Measurements from ENCODE around the gene DIPK1B. TPM values are rescaled to one million over a fixed set of nuclear protein-coding genes. Genes with fewer than 3 reads are reported as not detected.

Gene DIPK1B
- total and polyA plus RNA-seq, 10 of the 15 experiments (the other 5 are each of a cell fraction or from before 2014, with no cell fraction given) = 0.08 to 0.28 (median 0.13) TPM; not detected in 3

- TF ChIP-seq, protein P1, sequence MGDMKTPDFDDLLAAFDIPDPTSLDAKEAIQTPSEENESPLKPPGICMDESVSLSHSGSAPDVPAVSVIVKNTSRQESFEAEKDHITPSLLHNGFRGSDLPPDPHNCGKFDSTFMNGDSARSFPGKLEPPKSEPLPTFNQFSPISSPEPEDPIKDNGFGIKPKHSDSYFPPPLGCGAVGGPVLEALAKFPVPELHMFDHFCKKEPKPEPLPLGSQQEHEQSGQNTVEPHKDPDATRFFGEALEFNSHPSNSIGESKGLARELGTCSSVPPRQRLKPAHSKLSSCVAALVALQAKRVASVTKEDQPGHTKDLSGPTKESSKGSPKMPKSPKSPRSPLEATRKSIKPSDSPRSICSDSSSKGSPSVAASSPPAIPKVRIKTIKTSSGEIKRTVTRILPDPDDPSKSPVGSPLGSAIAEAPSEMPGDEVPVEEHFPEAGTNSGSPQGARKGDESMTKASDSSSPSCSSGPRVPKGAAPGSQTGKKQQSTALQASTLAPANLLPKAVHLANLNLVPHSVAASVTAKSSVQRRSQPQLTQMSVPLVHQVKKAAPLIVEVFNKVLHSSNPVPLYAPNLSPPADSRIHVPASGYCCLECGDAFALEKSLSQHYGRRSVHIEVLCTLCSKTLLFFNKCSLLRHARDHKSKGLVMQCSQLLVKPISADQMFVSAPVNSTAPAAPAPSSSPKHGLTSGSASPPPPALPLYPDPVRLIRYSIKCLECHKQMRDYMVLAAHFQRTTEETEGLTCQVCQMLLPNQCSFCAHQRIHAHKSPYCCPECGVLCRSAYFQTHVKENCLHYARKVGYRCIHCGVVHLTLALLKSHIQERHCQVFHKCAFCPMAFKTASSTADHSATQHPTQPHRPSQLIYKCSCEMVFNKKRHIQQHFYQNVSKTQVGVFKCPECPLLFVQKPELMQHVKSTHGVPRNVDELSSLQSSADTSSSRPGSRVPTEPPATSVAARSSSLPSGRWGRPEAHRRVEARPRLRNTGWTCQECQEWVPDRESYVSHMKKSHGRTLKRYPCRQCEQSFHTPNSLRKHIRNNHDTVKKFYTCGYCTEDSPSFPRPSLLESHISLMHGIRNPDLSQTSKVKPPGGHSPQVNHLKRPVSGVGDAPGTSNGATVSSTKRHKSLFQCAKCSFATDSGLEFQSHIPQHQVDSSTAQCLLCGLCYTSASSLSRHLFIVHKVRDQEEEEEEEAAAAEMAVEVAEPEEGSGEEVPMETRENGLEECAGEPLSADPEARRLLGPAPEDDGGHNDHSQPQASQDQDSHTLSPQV (IDR thresholded peaks at IDR 0.05) = no peak
- TF ChIP-seq CBX3 (IDR thresholded peaks at IDR 0.05; ENCODE audit: borderline replicate concordance, low read depth) = no peak
These were observed 43.2 kb upstream of the DIPK1B start (continued) for GRCh38 chr9:136668983-136669790.

- WGBS (ENCODE audit: insufficient coverage, insufficient replicate concordance, low lambda C conversion rate, missing lambda C conversion rate) = 25% methylated on average over 21 of the region's 23 CpGs
- ChIA-PET RAD21 (ENCODE audit: unreplicated experiment) (no interaction called here), POLR2A (no interaction called here), SMC1A (ENCODE audit: uncharacterized antibody, unreplicated experiment) (no interaction called here), CTCF (interaction anchor here (0.6 kb wide), 1 partner anchor 33 kb away, joined by 3 read pairs; no protein-coding TSS in a partner anchor)
- H3K79me2 ChIP-seq (ENCODE audit: control insufficient read depth, insufficient read depth, low read length) = no peaks in the 10 kb centered on the region
- in situ Hi-C loops (cut with MboI) (no loop called here), intact Hi-C loops (cut with micrococcal nuclease; ENCODE audit: unreplicated experiment) (no loop called here)
- H3K9ac ChIP-seq (ENCODE audit: control insufficient read depth, insufficient read depth, low read length) = no peak overlapping the region
- peaks cover 0 to 2% of the 10 kb centered on the region in 2 experiments; a peak in 3 of 4 replicates for H3K27me3 ChIP-seq (replicated peaks in 1 of 2; ENCODE audit: control insufficient read depth in 2 of 2, insufficient read depth in 2 of 2, low read length in 1 of 2)
- H4K20me1 ChIP-seq (ENCODE audit: control insufficient read depth, insufficient read depth) = no peaks in the 10 kb centered on the region
- DNase-seq (ENCODE audit: low read depth, low spot score) = no peak
- H3K36me3 ChIP-seq (ENCODE audit: control insufficient read depth in 2 of 2, insufficient read depth in 2 of 2, low read length in 1 of 2) = no peaks in the 10 kb centered on the region; a peak in 1 of 4 replicates
- FAIRE-seq = no peak
- H3K4me2 ChIP-seq (ENCODE audit: control insufficient read depth, insufficient read depth) = no peak overlapping the region
- no peaks in the 10 kb centered on the region for H3K9me3 ChIP-seq (replicated peaks; ENCODE audit: control insufficient read depth, insufficient read depth, low read length)
- ATAC-seq = no peak
- no peak overlapping the region for H2AFZ ChIP-seq (ENCODE audit: control insufficient read depth, low read depth, low read length)
- H3K27ac ChIP-seq (ENCODE audit: control insufficient read depth, insufficient read depth) = no peak overlapping the region
- no peaks in the 10 kb centered on the region for H3K4me1 ChIP-seq (ENCODE audit: control insufficient read depth, insufficient read depth, low read length)
- no TSS peak for BruUV-seq (replicated peaks)
- H3K4me3 ChIP-seq = no peak overlapping the region
- TF ChIP-seq SRF (IDR thresholded peaks at IDR 0.05; ENCODE audit: low read depth in 2 of 2, low read length in 2 of 2) = no peak
- TF ChIP-seq ZSCAN29 (IDR thresholded peaks at IDR 0.05) = no peak
- TF ChIP-seq ZBTB11 (CRISPR knock-in tag; IDR thresholded peaks at IDR 0.05) = no peak
- no peak for TF ChIP-seq E2F4 (IDR thresholded peaks at IDR 0.05; ENCODE audit: low read depth, low read length)
- no peak for TF ChIP-seq SIX5 (IDR thresholded peaks at IDR 0.05; ENCODE audit: low read depth, low read length, severe bottlenecking)
- no peak for TF ChIP-seq JUND (IDR thresholded peaks at IDR 0.05; ENCODE audit: low read depth, low read length)
- TF ChIP-seq ZNF274 (IDR thresholded peaks at IDR 0.05; ENCODE audit: insufficient read depth, insufficient read length) = no peak
- TF ChIP-seq, protein P2, sequence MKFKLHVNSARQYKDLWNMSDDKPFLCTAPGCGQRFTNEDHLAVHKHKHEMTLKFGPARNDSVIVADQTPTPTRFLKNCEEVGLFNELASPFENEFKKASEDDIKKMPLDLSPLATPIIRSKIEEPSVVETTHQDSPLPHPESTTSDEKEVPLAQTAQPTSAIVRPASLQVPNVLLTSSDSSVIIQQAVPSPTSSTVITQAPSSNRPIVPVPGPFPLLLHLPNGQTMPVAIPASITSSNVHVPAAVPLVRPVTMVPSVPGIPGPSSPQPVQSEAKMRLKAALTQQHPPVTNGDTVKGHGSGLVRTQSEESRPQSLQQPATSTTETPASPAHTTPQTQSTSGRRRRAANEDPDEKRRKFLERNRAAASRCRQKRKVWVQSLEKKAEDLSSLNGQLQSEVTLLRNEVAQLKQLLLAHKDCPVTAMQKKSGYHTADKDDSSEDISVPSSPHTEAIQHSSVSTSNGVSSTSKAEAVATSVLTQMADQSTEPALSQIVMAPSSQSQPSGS (IDR thresholded peaks at IDR 0.05; ENCODE audit: low read length) = no peak
These were observed 42.4 kb upstream of the DIPK1B start for GRCh38 chr9:136669791-136670464.

Measured in GM12878 (cell line).